T1000 (cell line): ENCODE results near the gene KIF6.

Experiments
- DNase-seq: peaks from one replicate; lab custom pipeline; 2025; ENCODE audit warnings: mixed read lengths; lab: John Stamatoyannopoulos, UW

Gene KIF6

DNA sequence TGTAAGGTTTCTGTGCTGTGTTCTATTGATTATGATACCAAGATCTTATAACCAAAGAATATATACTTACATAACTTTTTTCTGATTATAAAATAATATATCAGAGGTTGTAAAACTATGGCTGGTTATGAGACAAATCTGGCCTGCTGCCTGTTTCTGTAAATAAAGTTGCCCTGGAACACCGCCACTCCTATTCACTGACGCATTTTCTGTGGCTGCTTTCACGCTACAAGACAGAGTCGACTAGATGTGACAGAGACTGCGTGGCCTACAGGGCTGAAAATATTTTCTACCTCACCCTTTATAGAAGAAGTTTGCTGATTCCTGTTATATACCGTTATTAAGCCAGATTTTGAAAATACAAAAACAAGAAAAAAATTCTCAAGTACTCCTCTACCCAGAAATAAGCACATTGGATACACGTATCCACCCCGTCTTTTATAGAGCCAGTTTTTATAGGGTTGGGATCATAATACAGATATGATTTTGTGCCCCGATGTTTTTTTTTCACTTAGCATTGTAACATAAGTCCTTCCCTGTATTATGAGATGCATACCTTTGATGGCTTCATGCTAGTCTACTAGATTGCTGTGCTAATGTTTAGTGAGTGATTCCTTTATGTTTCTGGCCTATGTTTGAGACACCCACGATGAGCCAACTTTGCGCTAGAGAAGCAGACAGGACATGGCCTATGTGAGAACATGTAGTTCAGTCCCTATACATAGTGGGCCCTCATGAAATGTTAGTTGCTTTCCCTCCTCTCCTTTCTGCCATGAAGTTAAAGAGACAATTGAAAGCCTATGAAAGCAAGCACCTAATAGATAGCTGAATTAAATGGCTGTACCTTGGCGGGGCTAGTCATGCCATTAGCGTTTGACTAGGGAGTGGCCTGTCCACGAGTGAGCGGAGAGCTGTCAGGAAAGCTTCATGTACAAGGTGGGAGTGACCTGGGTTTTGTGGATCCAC lies 304.6 kb downstream of the KIF6 start:
- DNase-seq = no peak

DNA sequence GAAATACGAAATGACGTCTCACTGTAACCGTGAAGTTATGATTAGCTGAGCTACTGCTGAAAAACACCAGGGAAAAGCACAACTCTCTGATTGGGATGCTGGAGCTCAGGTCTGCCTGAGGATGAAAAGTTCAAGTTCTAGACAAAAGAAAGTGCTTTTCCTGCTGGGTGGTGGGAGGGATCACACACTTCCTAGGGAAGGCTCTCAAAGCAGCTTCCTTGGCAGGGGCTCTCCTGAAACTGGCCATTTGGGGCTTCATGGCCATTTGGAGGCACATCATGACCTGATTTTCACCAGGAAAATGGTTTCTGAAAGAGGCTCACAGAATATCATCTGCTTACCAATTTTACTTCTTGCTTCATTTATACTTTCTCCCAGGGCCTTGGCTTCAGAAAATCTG lies 305.6 kb downstream of the KIF6 start:
- no peak for DNase-seq

DNA sequence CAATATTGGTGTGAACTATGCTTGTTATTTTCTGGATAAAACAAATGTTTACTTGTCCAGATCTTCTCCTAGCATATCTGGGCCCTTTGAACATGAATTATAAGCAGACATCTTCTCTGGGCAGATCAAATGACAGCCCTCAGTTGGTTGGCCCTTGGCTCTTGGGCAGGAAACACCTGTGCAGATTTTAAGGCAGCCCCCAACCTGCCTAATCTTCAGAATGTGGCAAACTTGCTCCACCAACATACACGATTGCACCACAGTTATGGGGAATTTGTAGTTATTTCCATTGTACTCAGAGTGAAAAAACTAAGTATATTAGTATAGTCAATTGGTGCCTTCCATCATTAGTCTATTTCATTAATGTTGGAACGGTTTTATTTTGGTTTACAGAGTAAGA lies 307.8 kb downstream of the KIF6 start:
- no peak for DNase-seq

- DNase-seq = peak; percentile 83
Measured at GRCh38 chr6:39416728-39417127, 308.5 kb downstream of the KIF6 start.

- DNase-seq = no peak
Measured at GRCh38 chr6:39416026-39416425, 309.2 kb downstream of the KIF6 start.

- no peak for DNase-seq
Measured at GRCh38 chr6:39415482-39415881, 309.7 kb downstream of the KIF6 start.

GRCh38 chr6:39411465-39411864 lies 313.7 kb downstream of the KIF6 start:
- DNase-seq = no peak

DNA sequence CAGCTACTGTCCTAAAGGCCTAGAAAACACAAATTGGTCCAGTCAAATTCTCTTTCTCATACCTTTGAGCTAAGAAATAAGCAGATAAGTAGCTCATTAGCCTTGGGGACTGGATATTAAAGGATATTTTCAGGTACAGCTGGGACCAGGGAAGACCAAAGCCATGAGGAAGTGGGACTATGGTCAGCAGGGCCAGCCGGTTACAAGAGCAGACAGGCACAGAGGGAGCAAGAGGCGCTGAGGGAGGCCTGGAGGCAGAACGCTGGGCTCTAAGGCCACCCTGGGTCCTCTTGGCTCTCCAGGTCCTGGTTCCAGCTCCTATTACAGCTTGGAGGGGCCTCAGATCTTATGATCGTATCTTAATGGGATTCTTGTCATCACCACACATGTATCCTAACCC lies 314.2 kb downstream of the KIF6 start:
- no peak for DNase-seq

- no peak for DNase-seq
Measured at GRCh38 chr6:39409889-39410288, 315.3 kb downstream of the KIF6 start.

GRCh38 chr6:39407446-39407993 lies 317.7 kb downstream of the KIF6 start:
- no peak for DNase-seq

GRCh38 chr6:39404312-39404711 lies 320.9 kb downstream of the KIF6 start:
- no peak for DNase-seq

GRCh38 chr6:39403304-39403703 lies 321.9 kb downstream of the KIF6 start:
- no peak for DNase-seq

- DNase-seq = no peak
Measured at GRCh38 chr6:39402239-39402751, 322.9 kb downstream of the KIF6 start.

DNA sequence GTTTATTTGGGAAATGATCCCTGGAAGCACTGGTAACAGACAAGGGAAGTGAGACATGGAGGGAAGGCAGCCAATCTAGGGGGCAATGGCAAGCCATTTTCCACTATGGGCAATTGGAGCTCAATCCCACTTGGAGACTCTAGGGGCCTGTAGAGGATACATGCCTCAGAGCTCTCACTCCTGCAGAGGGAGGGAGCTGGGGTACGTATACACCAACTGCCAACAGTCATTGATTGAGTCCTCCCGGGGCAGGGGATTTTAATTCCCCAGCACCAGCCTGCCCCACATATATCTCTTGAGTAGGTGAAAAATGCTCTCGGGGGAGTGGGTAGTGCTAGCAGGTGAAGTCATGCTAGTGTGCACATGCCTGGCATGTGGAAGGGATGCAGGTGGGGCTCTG lies 323.8 kb downstream of the KIF6 start:
- DNase-seq = no peak

- DNase-seq = no peak
Measured at GRCh38 chr6:39400026-39400425, 325.2 kb downstream of the KIF6 start.

DNA sequence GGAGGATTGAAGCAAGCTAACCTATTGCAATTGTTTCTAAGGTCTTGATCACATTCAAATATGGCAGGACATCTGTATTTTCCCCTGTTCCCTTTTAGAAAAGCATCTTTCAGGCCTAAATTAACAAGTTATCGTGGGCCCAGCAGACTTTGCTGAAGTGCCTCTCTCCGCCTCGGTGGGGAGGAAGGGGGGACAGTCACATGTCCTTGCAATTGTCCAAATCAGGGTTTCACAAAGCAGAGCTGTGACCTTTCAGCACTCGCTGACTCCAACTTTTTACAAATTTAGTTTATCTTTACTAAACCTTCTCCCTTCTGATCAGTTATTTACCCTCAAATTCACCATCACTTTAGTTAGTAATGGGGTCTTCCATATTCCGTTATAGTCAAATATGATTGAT lies 328.4 kb downstream of the KIF6 start:
- no peak for DNase-seq

- no peak for DNase-seq
Measured at GRCh38 chr6:39393075-39393474, 332.1 kb downstream of the KIF6 start.

GRCh38 chr6:39391182-39391581 lies 334.0 kb downstream of the KIF6 start:
- DNase-seq = no peak

- DNase-seq = no peak
Measured at GRCh38 chr6:39389484-39389767, 335.8 kb downstream of the KIF6 start.

GRCh38 chr6:39388606-39389483 lies 336.4 kb downstream of the KIF6 start:
- no peak for DNase-seq

DNA sequence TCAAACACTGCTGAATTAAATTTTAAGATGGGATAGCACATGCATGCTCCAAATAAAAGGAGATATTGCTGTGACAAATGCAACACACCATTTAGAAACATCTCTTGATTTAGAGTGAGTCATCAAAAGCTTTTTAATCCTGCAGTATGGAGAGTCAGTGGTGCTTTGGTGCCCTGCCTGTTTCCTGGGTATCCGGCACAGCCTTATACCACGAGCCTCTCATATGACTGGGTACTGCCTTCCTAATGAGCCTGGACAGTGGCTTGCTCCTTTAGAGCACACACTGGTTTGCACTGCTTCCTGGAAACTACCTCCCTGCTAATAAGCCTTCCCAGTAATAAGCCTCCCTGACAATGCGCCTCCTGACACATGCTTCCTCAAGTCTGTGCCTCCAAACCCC lies 337.4 kb downstream of the KIF6 start:
- DNase-seq = no peak

DNA sequence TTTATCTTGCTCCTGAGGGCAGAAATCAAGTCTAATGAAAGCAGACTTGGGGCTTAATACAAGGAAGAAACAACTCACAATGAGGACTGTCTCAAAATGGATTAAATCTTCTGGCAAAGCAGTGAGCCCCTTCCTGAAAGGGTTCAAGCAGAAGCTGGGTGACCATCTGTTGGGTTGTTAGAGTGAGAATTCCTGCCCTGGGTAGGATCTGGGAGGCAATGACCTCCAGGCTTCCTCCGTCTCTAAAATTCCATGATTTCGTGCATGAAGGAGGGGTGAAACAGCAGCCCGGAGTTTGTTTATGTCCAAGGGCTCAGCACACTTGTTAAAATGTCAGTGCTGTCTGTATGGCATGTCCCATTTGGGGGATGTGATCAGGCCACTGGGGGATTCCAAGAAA lies 338.7 kb downstream of the KIF6 start:
- DNase-seq = no peak
